GM12892 (cell line): ENCODE data around the gene MTFR2.

Experiments
- POLR2A ChIP-seq: IDR thresholded peaks from 2 replicates; pipeline ENCODE4 v1.6.1; 2011; ENCODE audit warnings: low read depth, low read length, control low read depth
- POLR2AphosphoS5 ChIP-seq: IDR thresholded peaks from 2 replicates; pipeline ENCODE4 v1.6.1; 2011; ENCODE audit warnings: low read depth, low read length, control low read depth
- TAF1 ChIP-seq: IDR thresholded peaks from 2 replicates; pipeline ENCODE4 v1.6.1; 2011; ENCODE audit warnings: low read depth, mild to moderate bottlenecking, control low read depth, low read length, borderline replicate concordance

DNA sequence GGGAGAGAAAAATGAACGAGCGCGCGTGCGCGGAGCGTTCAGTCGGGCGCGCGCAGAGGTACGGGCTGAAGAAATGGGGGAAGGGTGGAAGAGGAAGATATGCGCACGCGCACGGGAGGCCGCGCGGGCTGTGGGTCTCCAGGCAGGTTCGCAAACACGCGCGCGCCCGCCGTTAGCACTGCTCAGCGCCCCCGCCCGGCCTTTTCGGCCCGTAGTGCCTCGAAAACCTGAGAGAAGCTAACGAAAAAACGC, 39.1 kb upstream of the MTFR2 start:
- no peak; the same call in 1 of the 2 replicates for TF ChIP-seq TAF1
- no peak for TF ChIP-seq POLR2AphosphoS5
- no peak for TF ChIP-seq POLR2A
